HG03139 (cell line): ENCODE measurements around the gene LRRC8A.
A peak's percentile ranks its signal among the peaks of the same experiment; 100 is the strongest.
"Not testable (repeated sequence)": the region's sequence is repeated elsewhere in the genome, so short reads cannot be mapped to it uniquely, and the experiment has no call there.

ENCODE experiments used
- ATAC-seq: cut with Tn5 transposase; IDR thresholded peaks from one replicate; pipeline ENCODE4 v1.9.1; 2021; ENCODE audit not compliant: unreplicated experiment

LRRC8A gene

DNA sequence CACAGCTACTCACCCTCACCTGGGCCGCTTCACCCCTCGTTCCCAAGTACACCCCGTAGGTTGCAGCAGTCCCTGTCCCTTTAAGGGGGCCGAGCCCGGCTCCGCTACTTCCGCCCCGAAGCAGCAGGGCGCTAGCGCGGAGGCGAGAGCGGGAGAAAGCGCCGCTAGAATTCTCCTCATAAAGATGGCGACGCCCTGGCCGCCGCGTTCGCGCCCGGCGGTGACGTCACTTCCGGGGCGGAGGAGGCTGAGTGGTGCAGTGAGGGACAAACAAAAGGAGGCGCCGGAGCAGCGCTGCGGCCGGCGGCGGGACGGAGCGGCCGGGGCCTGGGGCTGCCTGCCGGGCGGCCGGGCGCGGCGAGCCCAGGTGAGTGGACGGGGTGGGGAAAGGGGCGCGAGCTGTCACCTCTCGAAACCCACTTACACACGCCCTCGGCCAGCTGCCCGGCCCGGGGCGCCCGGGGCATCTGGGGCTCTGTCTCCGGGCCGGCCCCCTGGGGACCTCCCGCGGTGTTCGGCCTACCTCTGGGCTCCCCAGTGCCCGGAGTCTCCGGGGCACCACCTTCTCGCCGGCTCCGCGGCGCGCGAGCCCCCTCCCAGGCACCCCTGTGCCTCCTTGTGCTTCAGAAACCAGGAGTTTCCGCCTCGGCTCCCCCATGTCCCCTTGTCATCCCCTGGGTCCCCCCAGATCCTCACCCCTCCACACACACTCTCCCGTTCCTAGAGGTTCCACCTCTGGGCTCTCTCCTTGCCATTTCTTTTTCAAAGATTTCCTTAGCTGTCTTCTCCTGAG, at the start of gene LRRC8A, which contains the start of gene KYAT1:
LRRC8A (plus strand) TSS at position 250 of the 793 bp plus-strand sequence. CDS start 25,032 bp downstream, outside the sequence.
KYAT1 (minus strand) TSS at position 67 of the 793 bp plus-strand sequence. CDS start 36,545 bp downstream, outside the sequence.
- ATAC-seq: peak; percentile 85

GRCh38 chr9:128833696-128834095, 48.2 kb upstream of the LRRC8A start:
- ATAC-seq: no peak

GRCh38 chr9:128835246-128836210, 46.4 kb upstream of the LRRC8A start:
- no peak for ATAC-seq

DNA sequence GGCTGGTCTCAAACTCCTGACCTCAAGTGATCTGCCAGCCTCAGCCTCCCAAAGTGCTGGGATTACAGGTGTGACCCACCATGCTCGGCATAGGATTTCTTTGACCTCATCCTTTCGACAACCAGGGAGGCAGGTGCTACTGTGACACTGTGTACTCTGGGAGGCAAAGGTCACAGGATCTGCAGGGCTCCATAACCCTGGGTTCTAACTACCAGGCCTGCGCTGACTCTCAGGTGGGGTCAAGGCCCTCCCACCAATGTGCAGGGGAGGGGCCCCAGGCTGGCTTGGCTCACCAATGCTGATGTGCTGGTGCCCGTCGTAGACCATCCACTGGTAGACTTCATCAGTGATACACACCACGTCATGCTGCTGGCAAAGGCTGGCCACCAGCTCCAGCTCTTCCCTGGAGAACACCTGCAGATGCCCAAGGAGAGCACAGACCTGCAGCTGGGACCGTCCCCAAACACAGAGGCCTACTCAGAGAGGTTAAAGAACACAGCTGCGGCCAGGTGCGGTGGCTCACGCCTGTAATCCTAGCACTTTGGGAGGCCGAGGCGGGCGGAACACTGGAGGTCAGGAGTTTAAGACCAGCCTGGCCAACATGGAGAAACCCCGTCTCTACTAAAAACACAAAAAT, 45.3 kb upstream of the LRRC8A start:
- no peak for ATAC-seq

- no peak for ATAC-seq
Measured at GRCh38 chr9:128838338-128838737, 43.6 kb upstream of the LRRC8A start.

DNA sequence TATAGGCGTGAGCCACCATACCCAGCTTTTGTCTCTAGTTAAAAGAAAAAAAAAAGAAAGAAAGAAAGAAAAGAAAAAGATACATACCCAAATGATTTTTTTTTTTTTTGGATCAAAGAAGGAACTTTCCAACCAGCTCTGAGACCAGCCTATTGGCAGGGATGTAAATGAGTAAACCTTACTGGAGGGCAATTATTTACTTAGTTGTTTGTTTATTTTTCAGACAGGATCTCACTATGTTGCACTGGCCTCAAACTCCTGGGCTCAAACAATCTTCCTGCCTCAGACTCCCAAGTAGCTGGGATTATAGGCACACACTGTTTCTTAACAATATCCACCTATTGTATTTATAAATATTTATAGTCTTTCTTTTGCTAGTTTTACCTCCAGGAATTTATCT, 41.4 kb upstream of the LRRC8A start:
- ATAC-seq: no peak

DNA sequence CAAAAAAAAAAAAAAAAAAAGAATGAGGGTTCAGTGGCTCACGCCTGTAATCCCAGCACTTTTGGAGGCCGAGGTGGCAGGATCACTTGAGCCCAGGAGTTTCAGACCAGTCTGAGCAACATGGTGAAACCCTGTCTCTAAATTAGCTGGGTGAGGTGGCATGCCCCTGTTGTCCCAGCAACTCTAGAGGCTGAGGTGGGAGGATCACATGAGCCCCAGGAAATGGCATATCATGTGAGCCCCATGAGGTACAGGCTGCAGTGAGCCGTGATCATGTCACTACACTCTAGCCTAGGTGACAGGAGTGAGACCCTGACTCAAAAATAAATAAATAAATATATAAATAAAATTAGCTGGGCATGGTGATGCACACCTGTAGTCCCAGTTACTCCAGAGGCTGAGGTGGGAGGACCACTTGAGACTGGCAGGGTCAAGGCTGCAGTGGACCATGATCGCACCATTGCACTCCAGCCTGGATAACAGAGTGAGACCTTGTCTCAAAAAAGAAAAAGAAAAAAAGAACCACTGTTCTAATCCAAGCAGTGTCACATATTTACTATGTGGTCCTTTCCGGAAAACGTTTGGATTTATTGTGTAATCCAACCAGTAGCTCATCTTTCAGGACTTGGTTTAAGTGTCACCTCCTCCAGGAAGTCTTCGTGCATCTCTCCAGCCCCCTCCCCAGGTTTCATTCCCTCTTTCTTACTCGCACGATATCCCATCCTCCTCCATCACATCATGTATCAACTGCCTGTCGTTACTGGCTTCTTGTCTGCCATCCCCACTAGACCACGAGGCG, 40.0 kb upstream of the LRRC8A start:
- no peak for ATAC-seq

DNA sequence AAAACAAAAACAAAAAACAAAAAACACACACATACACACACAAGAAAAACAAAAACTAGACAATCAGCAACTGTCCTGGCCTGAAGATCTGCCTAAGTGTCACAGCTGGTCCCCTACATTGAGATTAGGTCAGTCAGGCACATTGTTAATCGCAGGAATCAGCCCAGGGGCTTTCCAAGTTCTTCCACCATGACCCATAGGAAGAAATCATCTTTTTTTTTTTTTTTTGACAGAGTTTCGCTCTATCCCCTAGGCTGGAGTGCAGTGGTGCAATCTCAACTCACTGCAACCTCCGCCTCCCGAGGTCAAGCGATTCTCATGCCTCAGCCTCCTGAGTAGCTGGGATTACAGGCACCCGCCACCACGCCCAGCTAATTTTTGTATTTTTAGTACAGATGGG, 38.8 kb upstream of the LRRC8A start:
- ATAC-seq: not testable (repeated sequence)

DNA sequence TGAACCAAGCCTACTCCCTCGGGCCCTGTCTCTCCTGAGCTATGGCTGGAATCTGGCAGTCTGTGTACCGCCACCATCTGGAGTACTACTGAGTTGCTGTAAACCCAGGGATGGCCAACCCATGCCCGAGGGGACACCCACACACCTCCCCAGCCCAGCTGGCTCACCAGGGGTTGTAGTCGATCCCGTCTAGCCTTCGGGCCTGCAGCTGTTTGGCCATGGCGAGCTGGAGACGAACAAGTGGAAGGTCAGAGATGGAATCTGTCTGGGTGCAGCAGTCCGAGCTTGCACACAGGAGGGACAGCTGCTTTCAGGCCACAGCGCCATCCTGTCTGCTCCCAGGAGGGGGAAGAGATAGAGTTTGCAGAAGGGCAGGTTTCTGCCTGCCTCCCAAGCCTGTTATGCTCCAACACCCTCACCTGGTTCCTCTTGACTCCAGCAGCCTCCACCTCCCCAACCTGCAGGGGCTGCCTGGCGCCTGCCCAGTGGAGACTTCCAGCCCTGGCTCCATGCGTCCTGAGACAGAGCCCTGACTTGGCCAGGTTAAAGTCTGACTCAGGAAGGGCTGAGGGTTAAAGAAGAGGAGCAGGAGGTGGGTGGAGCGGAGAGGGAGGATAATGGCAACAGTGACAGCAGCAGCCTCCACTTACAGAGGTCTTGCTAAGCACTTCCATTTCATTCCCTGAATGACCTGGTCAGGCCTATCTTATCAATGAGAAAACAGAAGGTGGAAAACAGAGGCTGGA, 36.6 kb upstream of the LRRC8A start:
- ATAC-seq: no peak

GRCh38 chr9:128846680-128847030, 35.3 kb upstream of the LRRC8A start:
- ATAC-seq: no peak

- no peak for ATAC-seq
Measured at GRCh38 chr9:128847803-128848202, 34.1 kb upstream of the LRRC8A start.

GRCh38 chr9:128851024-128851423, 30.9 kb upstream of the LRRC8A start:
- not testable (repeated sequence) for ATAC-seq

- not testable (repeated sequence) for ATAC-seq
Measured at GRCh38 chr9:128851779-128852600, 29.9 kb upstream of the LRRC8A start.

GRCh38 chr9:128852646-128853045, 29.3 kb upstream of the LRRC8A start:
- not testable (repeated sequence) for ATAC-seq

GRCh38 chr9:128854454-128854853, 27.5 kb upstream of the LRRC8A start:
- not testable (repeated sequence) for ATAC-seq

GRCh38 chr9:128858476-128858875, 23.5 kb upstream of the LRRC8A start:
- ATAC-seq: not testable (repeated sequence)

DNA sequence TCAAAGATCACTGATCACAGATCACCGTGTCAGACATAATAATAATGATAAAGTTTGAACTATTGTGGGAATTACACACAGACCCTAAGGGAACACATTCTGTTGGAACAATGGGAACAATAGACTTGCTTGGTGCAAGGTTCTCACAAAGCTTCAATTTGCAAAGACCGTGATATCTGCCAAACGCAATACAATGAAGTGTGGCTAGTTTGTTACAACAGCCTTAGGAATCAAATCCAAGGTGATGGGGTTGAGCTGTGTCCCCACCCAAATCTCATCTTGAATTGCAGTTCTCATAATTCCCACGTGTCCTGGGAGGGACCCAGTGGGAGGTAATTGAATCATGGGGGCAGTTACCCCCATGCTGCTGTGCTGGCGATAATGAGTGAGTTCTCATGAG, 21.0 kb upstream of the LRRC8A start:
- no peak for ATAC-seq

DNA sequence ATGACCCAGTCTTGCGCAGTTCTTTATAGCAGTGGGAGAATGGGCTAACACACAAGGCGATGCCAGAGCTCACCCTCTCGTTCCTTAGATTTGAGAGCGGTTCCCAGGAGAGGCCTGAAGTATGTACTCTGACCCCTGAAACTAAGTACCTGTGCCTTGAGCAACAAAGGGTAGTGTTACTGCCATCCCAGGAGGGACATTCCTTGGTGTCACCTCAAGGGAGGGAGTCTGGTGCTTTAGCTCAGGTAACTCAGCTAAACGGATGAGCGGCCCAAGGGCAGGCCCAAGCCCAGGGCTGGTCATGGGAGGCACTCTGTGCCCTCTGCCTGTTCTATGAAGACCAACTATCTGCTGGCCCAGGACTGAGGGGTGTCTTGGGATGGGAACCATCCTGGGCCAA, 20.4 kb upstream of the LRRC8A start:
- ATAC-seq: no peak

- no peak for ATAC-seq
Measured at GRCh38 chr9:128862401-128862851, 19.5 kb upstream of the LRRC8A start.
